ENCODE data around the gene CCDC30.

DNA sequence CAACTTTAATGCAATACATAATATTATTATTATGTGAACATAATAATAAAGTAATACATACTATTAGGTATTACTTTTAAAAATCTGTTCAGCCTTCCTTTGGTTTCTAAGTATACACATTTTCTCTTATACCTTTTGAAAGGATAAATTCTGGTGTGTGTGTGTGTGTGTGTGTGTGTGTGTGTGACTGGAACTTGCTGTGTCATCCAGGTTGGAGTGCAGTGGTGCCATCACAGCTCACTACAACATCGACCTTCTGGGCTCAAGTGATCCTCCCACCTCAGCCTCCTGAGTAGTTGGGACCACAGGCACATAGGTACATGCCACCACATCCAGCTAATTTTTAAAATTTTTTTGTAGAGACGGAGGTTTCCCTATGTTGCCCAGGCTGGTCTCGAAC lies 88.5 kb downstream of the CCDC30 start:
- no peak for TF ChIP-seq POLR2A (IDR thresholded peaks at IDR 0.05)
- TF ChIP-seq EP300 (IDR thresholded peaks at IDR 0.05), result no peak
- TF ChIP-seq CTCF (IDR thresholded peaks at IDR 0.05), result no peak
- TF ChIP-seq POLR2AphosphoS5 (IDR thresholded peaks at IDR 0.05), result no peak

All from upper lobe of left lung (tissue), 4 donors.